GM19099 (cell line): ENCODE results near the gene TMSB4X.

Experiments
- POLR2A ChIP-seq: IDR thresholded peaks from 3 replicates; pipeline ENCODE4 v1.6.1; 2011; ENCODE audit warnings: low read depth; ENCODE audit not compliant: insufficient read length; ENCODE audit errors: extremely low read depth

The TMSB4X gene

DNA sequence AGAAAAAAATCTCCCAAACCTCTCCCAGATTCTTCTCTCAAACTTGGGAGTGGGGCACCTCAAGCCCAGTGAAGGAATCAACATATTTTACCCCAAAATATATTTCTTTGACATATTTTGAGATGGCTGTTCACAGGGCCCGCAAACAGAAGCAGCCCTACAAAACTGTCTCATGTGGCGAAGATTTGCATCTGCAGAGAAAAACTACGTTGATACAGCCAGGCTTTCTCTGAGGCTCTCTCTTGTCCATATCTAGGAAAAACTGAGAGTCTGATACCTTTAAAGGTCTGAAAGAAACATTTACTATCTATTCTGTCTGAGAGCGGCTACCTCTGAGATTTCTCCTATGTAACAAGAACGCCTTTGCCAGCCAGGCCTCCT lies 23.3 kb upstream of the TMSB4X start:
- no peak for TF ChIP-seq POLR2A

DNA sequence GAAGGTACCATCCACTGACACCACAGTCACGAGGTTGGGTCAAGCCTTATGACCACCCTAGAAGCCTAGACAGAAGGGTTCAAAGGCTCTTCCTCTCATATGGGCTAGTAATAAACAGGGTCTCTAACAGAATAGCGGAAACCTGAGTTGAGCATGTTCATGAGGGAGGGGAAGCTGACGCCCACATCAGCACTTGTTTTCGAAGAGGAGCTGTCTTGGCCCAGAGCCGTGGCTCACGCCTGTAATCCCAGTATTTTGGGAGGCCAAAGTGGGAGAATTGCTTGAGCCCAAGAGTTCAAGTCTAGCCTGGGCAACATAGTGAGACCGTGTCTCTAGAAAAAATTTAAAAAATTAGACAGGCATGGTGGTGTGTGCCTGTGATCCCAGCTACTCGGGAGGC lies 21.5 kb upstream of the TMSB4X start:
- no peak for TF ChIP-seq POLR2A

DNA sequence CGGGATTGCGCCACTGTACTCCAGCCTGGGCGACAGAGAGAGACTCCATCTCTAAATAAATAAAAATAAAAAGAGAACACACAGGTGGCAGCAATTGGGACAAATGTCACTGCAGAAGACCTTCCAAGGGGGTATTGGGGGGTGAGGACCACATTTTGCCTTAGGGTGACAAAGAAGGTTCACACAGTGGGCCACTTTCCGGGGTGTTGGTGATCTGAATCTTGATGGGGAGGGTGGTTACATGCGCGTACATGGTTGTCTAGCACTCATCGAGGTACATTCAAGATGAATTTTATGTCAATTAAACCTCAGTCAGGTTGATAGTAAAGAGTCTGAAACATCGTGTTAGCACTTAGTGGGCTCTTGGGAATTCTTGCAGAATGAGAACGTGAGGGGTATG lies 20.5 kb upstream of the TMSB4X start:
- no peak for TF ChIP-seq POLR2A

DNA sequence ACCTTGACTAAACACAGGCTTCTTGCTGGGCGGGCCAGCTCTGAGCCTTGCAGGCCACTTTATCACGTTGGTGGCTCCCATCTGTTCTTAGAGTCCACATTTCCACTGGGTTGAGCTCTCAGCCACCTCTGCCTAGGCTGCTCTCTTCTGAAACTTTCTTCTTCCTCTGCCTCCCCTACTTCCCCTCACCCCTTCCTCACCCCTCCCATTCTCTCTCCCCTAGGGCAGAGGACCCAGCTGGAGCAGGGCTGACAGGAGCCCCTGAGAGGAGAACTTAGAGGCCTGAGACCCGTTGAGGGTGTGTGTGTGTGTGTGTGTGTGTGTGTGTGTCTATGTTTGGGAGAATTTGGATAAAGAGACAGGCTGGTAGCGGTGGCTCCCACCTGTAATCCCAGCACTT lies 19.9 kb upstream of the TMSB4X start:
- TF ChIP-seq POLR2A = peak; percentile 34

DNA sequence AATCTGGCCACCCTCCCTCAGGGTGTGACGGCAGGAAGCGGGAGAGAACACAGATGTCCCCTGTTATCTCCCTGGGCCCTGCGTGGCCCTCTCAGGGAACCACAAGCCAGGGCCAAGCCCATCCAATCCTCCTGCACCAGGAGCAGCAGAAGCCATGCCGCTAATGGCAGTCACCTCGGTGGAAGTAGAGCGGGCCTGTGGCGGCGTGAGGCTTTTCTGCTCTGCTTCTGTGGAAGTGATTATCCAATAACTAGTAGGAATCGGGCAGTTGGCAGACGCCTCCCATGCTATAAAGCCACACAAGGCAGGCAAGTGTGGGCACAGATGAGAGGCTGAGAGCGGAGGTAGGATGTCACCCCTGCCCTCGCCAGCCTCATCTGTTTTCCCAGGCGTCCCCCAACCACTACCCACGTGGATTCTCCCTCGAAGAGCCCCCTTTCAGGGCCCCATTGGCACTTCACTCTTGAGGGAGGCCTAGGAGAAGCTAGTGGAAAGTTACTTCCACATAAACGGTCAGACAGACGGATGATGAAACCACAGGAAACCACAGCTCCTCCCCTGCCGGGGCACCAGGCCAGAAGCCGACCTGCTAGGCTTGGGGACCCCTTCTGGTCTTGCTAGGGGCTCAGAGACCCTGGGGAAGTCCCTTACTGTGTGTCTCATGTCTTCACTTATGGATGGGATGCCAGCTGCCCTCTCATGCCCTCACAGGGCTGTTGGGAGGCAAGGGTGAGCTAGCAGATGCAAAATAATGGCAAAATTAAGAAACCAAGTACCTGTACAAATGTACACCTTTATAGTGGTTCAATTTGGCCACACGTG lies 18.8 kb upstream of the TMSB4X start:
- no peak for TF ChIP-seq POLR2A

DNA sequence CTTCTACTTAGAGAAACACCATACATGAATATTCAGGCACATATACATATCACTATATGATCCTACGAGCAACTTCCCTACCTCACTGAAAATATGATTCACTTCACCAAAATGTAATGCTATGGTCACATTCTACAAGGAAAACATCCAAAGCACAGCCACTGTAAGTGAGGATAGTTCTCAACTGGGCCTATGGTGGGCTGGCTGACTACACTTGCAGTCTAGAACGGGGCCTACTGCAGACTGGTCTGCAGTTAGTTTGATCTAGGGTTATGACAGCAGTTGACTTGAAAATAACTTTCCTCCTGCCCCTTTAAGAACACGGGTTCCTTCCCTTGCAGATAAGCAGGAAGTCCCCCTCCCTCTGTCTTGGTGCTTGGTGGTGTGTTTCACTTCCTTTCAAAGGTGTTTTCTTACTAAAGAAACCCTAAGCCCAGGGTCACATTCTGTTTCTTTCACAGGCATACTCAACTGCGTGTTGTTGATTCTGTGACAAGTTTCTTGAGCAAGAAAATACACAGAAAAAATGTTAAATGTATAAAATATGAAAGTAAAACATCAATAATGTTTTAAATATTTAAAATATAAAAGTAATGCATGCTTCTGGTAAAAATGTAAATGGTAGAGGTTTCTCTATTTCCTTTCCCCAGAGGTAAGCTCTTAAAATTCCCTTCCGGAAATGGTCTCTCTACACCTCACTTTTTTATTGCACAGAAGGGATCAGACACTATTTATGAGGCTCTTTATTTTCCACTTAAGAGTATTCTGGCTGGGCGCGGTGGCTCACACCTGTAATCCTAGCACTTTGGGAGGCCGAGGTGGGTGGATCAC lies 18.0 kb upstream of the TMSB4X start:
- TF ChIP-seq POLR2A = peak; percentile 71

DNA sequence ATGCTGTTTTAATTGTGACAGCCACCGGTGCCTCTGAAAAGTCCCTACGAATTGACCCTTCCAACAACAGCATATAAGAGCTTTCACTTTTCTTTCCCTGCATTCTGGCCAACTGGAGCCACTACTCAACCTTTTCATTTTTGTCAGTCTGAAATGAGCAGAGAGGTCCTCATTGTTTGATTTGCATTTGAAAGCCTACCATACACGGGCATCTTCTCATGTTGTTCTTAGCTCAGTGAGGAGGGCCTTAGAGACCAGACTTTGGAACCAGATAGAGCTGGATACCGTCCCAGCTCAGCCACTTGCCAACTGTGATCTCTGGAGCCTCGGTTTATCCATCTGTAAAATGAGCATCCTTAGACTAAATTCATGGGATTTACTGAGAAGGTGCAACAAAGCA lies 16.9 kb upstream of the TMSB4X start:
- no peak for TF ChIP-seq POLR2A

DNA sequence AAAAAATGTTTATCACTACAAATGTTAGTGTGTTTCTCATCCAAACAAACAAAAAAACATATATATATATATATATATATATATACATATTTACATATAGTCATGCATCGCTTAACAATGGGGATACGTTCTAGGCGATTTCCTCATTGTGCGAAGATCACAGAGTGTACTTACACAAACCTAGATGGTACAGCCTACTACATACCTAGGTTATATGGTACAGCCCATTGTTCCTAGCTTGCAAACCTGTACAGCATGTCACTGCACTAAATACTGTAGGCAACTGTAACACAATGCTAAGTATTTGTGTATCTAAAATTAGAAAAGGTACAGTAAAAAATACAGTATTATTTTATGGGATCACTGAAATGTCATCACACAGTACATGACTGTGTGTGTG lies 16.4 kb upstream of the TMSB4X start:
- no peak for TF ChIP-seq POLR2A

DNA sequence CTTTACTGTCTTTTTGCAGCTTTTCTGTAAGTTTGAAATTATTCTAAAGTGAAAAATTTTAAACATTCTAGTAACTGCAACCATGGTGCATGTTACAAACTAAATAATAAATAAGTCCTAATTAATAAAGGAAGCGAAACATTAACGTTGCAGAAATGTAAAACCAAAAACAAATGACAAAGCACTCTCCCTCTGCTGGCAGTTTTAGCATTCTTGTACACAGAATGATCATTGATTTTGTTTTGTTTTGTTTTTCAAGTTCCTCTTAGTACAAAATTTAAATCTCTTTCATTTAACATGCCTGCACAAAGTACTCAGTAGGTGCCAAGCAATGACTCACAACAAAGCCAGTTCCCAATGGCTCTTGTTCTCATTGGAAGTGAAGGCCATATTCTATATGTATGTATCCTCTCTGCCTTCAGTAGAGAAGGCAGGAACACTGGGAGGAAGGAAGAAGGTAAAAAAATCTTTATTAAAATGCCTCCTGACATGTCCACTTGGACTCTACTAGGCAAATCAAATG lies 13.7 kb upstream of the TMSB4X start:
- no peak for TF ChIP-seq POLR2A

DNA sequence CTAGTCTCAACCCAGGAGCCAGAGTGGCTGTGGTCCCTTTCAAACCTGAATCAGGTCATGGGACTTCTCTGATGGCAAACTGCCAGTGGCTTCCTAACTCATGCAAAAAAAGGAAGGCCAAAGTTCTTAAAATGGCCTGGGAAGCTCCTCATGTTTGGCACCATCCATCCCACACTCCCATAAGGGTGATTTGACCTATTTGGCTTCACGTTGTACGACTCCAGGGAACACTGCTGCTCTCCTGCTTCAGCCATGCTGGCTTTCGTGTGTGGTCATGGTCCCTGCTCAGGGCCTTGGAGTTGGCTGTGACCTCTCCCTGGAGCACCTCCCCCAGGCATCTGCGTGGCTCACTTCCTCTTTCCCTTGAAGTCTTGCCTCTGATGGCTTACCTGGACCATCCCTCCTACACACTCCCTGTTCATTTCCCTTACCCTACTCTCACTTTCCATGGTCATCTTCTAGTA lies 12.8 kb upstream of the TMSB4X start:
- no peak for TF ChIP-seq POLR2A

DNA sequence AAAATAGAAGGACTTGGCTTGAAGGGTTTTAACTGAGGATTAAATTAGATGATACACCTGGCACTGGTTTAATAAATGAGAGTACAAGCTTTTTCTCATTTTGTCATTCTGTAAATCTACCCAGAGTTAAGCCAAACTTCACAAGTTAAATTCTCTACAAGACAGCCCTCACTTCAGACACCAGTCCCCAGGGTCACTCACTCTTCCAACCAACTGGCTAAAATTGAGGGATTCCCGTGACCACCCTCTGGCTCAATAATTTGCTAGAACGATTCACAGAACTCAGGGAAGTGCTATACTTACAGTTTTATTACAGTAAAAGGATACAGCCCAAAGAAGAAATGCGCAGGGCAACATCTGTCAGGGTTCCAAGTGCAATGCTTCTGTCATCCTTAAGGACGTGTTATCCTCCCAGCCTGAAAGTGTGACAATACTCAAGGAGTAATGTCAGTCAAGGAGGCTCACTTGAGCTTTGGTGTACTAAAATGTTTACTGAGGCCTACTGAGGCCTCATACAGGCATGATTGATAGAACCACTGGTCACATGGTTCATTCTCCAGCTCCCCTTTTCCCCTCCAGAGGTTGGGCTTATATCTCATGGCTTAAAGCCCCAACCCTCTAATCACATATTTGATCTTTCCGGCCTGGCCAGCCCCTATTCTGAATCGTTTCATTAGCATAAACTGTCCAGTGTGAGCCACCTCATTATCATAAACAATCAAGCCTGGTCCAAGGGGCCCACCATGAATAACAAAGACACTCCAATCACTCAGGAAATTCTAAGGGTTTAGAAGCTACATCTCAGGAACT lies 9.6 kb upstream of the TMSB4X start:
- no peak for TF ChIP-seq POLR2A

DNA sequence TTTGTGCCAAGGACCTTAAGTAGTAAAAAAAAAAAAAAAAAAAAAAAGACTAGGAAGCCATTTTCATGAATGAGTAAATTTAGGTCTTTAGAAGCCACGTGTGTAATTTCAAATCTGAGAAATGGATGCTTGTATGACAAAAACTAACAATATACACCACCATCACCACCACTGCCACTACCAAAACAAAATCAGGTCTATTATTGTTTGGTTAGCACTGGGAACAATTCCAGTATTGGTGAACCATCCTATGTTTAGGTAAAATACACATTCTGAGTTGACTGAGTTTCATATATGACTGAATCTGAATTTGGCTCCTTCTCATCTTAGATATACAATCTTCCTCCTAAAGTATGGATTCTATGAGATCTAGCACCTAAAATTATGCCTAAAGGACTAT lies 8.8 kb upstream of the TMSB4X start:
- no peak for TF ChIP-seq POLR2A

DNA sequence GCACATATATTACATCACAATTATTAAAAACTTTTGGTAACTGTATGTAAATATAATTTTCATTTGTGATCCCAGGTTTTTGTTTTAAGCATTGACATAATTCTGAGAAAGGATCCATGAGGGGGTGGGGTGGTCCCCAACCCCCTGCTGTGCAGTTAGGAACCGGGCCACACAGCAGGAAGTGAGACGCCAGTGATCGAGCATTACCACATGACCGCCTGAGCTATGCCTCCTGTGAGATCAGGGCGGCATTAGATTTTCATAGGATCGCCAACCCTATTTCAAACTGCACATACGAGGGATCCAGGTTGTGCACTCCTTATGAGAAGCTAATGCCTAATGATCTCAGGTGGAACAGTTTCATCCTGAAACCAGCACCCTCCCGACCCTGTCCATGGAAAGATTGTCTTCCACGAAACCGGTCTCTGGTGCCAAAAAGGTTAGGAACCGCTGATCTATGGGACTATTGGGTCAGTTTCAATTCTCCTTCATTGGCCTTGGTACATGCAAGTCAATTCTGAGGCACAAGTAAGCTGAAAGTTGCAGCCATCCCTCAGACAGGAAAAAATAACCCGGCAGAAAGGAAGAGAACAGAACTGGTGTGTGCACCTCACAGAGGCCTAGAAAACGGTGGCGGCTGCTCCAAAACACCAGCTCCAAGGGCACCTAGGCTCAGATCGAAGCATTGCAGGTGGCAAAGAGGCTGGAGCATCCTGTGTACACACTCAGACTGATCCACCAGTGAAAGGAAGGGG lies 7.0 kb upstream of the TMSB4X start:
- no peak for TF ChIP-seq POLR2A

DNA sequence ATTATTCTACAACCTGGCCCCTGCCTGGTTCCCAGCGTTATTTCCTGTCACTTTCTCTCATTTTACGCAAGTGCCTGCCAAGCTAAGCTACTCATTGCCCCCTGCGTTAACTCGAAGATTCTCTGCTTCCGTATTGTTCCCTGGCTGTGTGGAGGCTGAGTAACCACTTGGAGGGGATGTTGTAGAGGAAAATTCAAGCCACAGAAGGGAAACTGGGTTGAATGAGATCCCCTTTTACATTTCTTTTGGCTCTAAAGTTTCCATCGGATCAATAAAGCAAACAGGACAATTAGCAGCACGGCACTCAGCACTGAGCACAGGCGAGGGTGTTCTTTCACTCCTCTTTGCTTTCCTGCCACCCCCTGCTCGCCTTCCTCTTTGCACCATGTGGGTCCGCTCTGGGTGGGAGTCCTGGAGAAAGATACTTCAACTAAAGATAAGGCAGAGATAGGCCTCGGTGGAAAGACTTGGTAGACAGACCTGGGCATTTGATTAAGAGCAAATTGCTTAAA lies 4.2 kb upstream of the TMSB4X start:
- TF ChIP-seq POLR2A = peak; percentile 8
